AG08396 (cell line): ENCODE data around the gene UQCC2.

ENCODE experiments used
- DNase-seq: peaks from one replicate; pipeline ENCODE4 v3.0.0; 2012; ENCODE audit warnings: low spot score, mixed read lengths

UQCC2 gene

DNA sequence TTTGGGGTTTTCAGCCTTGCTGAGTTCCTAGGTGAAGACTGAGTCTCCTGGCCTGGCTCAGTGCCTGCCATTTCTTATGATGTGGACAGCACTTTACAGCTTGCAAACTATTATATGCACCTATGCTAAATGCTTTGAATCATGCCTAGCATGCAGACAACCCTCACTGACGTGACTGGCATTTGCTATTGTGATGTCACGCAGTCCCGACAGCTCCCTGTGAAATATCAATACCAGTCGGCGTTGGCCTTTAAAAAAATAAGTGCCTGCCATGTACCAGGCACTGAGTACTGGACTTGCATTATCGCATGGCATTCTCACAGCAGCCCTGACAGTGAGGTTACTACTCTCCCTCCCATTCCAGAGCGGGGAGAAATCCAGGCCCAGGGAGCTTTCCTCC, 35.5 kb downstream of the UQCC2 start:
- DNase-seq = no peak

DNA sequence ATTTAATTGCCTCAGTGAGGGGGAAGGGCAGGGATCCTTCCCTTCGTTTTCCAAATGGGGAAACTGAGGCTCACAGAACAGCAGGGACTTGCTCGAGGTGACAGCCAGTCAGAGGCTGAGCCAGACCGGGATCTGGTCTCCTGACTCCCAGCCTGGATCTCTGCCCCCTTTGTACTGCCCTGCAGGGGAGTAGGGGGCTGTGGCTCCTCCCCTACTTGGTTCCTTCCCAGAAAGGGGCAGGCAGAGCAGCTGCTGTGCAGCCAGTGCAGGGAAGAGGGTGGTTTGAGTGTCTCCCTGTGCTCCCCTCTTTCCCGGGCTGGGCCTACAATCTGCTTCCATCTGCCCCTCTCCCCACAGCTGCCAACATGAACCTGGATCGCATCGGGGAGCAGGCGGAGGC, 37.6 kb downstream of the UQCC2 start:
- DNase-seq = no peak

DNA sequence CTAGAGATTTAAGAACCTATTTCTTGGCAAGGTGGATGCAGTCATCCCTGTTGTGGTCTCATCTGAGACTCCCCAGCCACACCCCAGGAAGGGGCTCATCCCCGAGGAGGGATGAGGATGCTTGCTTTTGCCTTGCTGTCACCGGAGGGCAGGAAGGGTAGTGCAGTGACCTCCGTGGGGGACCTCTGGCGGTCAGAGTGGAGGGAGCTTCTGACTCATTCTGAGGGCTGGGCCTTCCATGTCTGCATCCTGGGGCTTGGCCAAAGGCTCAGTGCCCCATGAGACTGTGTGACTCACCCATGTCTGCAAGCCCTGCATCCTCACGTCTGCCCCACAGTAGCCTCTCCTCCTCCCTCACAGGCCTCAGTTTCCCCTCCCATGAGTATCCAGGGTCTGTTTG, 38.7 kb downstream of the UQCC2 start:
- DNase-seq = peak; percentile 98

- no peak for DNase-seq
These were observed 39.8 kb downstream of the UQCC2 start for GRCh38 chr6:33671744-33672072.

GRCh38 chr6:33670971-33671743, 40.3 kb downstream of the UQCC2 start:
- DNase-seq = no peak

DNA sequence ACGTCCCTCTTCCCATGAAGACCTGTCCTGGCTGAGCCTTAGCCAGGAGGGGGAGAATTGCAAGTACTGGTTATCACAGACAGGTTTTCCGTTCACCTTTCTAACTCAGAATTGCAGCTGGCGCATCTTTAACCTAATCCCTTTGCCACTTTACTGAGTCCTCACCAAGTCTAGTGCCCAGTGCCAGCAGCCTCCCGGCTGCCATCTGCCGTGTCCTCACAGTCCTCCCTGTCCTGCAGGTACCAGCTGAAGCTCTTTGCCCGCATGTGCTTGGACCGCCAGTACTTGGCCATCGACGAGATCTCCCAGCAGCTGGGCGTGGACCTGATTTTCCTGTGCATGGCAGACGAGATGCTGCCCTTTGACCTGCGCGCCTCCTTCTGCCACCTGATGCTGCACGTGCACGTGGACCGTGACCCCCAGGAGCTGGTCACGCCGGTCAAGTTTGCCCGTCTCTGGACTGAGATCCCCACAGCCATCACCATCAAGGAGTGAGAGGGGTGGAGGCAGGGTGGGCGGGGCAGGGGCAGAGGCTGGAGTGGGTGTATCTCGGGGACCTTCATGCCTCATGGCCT, 41.3 kb downstream of the UQCC2 start:
- no peak for DNase-seq

DNA sequence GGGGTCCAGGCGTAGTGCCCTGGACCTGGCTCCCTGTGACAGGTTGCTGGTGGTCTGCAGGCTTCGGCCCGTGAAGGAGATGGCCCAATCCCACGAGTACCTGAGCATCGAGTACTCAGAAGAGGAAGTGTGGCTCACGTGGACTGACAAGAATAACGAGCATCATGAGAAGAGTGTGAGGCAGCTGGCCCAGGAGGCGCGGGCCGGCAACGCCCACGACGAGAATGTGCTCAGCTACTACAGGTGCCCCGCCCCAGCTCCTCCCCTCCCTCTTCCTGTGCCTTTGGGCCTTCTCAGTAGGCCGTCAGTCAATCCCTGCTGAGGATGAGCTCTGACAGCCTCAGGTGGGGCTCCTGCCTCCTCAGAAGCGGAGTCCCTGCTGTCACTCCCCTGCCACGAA, 42.6 kb downstream of the UQCC2 start:
- no peak for DNase-seq

DNA sequence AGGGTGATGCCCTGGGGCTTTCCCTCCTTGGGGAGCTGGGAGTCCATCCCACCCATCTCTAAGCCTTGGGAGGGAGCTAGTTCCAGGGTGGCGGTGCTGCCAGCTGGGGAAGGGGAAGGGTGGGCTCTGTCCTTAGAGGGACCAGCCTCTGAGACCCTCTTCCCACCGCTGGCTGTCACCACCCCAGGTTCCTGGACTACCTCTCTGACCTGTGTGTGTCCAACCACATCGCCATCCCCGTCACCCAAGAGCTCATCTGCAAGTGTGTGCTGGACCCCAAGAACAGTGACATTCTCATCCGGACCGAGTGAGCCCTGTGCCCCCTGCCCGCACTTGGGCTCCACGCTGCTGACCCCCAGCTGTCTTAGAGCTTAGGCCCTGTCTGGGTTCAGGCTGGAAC, 43.2 kb downstream of the UQCC2 start:
- DNase-seq = no peak

- DNase-seq = no peak
These were observed 43.7 kb downstream of the UQCC2 start for GRCh38 chr6:33667776-33668175.

- DNase-seq = no peak
These were observed 44.4 kb downstream of the UQCC2 start for GRCh38 chr6:33667072-33667471.

DNA sequence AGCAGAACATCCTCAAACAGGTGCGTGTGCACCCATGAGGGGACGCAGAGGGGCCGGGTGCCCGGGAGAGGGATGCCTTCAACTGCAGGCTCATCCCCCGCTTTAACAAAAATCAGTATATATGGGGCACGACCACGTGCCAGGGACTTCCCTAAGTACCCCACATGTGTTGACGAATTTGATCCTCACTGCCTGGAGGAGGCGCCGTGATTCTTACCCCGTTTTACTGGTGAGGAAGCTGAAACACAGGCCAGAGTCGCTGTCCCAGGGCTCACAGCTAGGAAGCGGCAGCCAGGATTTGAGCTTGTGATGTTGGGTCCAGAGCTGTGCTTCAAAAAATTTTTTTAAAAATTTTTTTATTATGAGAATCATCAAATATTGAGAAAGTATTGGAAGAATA, 45.5 kb downstream of the UQCC2 start:
- DNase-seq = no peak

DNA sequence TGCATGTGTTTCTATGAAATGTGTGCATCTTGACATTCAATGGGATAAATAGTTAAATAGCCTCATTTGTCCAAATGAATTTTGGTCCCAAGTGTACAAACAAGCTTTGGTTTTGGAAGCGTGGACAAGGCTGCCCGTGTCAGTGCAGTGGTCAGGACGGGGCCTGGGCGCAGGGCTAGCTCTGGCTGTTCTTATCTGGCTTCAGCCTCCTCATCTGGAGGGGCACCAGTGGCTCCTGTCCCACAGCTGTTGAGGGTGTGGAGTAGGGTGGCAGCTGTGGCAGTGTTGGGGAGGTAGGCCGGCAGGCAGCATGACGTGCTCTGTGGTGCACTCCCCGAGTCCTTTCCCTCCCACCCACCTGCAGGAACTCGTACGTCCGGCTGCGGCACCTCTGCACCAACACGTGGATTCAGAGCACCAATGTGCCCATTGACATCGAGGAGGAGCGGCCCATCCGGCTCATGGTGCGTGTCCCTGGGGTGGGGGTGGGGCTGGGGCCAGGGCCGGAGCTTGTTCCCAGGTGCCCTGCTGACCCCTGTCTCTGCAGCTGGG, 46.9 kb downstream of the UQCC2 start:
- DNase-seq = no peak

- DNase-seq = no peak
These were observed 47.6 kb downstream of the UQCC2 start for GRCh38 chr6:33663727-33664449.

DNA sequence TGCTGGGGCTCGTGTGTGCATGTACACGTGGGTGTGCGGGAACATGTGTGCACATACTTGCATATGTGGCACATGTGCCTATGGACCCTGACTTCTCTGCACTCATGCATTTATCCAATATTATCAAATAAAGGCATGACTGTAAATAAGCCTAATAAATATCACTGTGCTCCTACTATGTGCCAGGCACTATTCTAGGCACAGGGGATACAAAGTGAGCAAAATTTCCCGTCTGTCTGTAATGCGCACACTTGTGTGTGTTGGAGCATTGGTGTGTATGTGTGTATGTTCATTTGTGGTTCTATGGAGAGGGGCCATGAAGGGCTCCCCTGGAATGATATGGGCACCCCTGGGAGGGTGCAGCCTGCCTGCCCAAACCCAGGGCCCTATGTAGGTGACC, 48.5 kb downstream of the UQCC2 start:
- no peak for DNase-seq

DNA sequence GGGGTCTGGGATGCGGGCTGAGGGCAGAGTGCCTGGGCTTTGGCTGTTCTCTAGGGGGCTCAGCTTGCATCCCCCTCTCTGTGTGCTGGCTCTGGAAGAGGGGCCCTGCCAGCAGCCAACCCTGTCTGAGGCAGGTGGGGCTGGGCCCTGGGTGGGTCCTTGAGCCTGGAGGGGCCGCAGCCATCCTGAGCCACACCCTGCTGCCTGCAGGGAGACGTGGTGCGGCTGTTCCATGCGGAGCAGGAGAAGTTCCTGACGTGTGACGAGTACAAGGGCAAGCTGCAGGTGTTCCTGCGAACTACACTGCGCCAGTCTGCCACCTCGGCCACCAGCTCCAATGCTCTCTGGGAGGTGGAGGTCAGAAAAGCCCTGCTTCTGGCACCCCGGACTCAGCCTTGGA, 49.2 kb downstream of the UQCC2 start:
- DNase-seq = no peak

DNA sequence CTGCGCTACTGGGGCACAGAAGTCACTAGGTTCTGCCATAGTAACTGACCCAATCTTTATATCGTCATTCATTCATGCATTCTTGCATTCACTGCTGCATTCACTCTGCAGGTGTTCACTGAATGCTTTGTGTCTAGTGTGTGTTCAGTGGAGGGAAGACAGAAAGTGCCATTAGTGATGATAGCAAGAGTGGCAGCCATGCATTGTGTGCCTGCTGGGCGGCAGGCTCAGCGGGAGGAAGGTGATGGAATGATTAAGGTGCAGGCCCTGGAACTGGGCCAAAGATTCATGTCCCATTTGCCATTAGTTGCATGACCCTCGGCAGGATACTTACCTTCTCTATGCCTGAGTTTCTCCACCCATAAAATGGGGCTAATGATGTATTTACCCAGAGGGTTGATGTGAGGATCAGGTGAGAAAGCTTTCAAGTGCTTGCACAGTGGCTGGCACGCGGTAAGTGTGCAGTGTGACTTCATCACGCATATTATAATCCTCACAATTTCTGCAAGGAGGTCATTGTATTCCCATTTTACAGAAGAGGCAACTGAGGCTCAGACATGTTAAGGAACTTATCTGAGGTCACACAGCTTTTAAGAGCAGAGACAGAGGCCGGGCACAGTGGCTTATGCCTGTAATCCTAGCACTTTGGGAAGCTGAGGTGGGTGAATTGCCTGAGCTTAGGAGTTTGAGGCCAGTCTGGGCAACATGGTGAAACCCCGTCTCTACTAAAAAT, 50.2 kb downstream of the UQCC2 start:
- no peak for DNase-seq

- no peak for DNase-seq
These were observed 51.5 kb downstream of the UQCC2 start for GRCh38 chr6:33659986-33660385.

GRCh38 chr6:33658982-33659689, 52.4 kb downstream of the UQCC2 start:
- DNase-seq = no peak

DNA sequence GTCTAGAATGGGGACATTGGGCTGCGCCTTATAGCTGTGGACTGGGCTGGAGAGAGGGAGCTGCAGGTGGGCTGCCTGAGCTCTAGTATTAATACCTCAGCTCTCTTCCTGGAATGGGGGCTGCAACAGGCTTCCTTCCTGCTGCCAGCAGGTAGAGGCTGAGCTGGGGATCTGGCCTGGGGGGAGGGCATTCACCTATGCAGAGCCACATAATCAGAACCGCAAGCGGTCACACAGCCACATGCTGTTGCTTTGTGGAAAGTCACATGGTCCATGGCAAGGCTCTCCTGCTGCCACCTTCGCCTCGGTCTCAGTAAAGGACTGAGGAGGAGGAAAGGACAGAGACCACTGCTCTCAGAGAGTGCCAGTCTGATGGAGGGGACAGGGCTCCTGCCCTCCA, 54.7 kb downstream of the UQCC2 start:
- DNase-seq = no peak

- no peak for DNase-seq
These were observed 56.5 kb downstream of the UQCC2 start for GRCh38 chr6:33654831-33655554.

DNA sequence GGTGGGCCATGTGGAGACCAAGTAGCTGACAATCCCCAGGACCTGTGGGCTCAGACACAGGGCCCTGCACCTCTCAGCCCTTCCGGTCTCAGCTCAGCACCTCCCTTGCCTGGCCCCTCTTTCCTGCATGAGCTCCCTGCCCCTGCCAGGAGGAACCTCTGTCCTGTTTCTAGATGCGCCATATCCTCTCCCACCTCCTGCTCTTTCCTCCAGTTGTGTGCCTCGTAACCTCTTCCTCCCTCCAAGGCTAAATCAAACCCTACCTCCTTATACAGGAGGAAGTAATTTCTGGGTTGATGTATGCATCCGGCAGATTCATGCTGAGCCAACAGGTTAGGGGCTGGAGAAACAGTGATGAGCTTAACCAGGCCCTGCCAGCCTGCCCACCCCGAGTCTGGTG, 59.5 kb downstream of the UQCC2 start:
- no peak for DNase-seq
